Measurements from ENCODE around the gene MSI2. TPM values are rescaled to one million over a fixed set of nuclear protein-coding genes. Genes with fewer than 3 reads are reported as not detected.

The MSI2 gene
- total RNA-seq, 1 donor from 2014 or later: 26.6 TPM

- H3K4me3 ChIP-seq (ENCODE audit: low read depth, low read length): no peak overlapping the region
- no peak for DNase-seq (ENCODE audit: low read depth)
- TF ChIP-seq CTCF (conservative IDR thresholded peaks at IDR 0.05; ENCODE audit: low read depth, low read length): no peak
Measured at GRCh38 chr17:57722704-57723043, 466.4 kb downstream of the MSI2 start.

- no peak for TF ChIP-seq CTCF (conservative IDR thresholded peaks at IDR 0.05; ENCODE audit: low read depth, low read length)
- no peak overlapping the region for H3K4me3 ChIP-seq (ENCODE audit: low read depth, low read length)
- peak; percentile 44 for DNase-seq (ENCODE audit: low read depth)
Measured at GRCh38 chr17:57723427-57724025, 467.2 kb downstream of the MSI2 start.

DNA sequence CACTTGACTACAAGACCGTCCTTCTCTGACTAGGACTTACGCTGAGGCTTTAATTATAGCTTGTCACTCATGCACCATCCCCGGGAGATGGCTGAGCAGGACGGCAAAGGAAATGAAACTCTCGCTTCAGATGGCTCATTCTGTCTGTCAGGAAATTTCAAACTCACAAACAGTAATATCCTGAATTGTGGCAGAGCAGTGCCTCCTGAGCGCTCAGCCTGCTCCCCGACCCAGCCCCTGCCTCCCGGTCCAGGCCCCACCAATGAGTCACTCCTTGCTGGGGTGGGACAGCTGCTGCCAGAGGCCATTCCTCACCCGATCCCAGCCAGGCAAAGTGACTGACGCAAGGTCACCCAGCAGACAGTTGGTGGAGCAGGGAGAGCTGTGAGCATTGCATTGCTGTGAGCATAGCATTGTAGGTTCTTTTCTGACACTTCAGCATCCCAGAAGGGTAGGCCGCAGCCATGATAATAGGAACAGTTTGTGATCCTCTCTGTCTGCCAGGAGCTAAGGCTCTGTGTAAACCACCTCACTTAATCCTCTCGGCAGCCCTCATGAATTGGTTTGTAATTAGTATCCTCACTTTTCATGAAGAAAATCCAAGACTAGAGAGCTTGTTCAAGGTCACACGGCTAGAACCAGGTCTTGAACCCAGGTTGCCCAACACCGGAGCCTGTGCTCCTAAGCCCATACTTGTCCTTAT, 467.9 kb downstream of the MSI2 start:
- no peak for DNase-seq (ENCODE audit: low read depth)
- no peak overlapping the region for H3K4me3 ChIP-seq (ENCODE audit: low read depth, low read length)
- TF ChIP-seq CTCF (conservative IDR thresholded peaks at IDR 0.05; ENCODE audit: low read depth, low read length): no peak

GRCh38 chr17:57724729-57725125, 468.4 kb downstream of the MSI2 start:
- H3K4me3 ChIP-seq (ENCODE audit: low read depth, low read length): no peak overlapping the region
- DNase-seq (ENCODE audit: low read depth): no peak
- no peak for TF ChIP-seq CTCF (conservative IDR thresholded peaks at IDR 0.05; ENCODE audit: low read depth, low read length)

GRCh38 chr17:57726213-57726790, 470.0 kb downstream of the MSI2 start:
- no peak overlapping the region for H3K4me3 ChIP-seq (ENCODE audit: low read depth, low read length)
- DNase-seq (ENCODE audit: low read depth): no peak
- no peak for TF ChIP-seq CTCF (conservative IDR thresholded peaks at IDR 0.05; ENCODE audit: low read depth, low read length)

DNA sequence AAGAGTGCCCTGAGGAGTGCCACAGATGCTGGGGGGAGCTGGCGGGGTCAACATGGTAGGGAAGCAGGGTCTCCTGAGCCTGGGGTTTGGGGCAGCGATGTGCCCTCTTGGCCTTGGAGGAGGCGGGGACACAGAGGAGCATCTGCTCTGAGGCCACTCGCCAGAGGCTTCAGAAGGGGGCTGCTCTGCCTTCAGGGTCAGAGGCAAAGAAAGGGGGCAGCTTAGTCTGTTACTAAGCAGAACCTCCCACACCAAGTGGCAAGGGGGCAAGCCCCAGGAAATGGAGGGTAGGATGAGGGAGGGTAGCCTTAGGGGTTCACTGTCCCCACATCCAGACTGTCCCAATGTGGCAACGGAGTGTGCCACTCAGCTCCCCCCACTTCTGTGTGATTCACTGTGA, 470.5 kb downstream of the MSI2 start:
- no peak for DNase-seq (ENCODE audit: low read depth)
- TF ChIP-seq CTCF (conservative IDR thresholded peaks at IDR 0.05; ENCODE audit: low read depth, low read length): no peak
- H3K4me3 ChIP-seq (ENCODE audit: low read depth, low read length): no peak overlapping the region
